ENCODE results near the gene SMPX. TPM values are rescaled to one million over a fixed set of nuclear protein-coding genes. Genes with fewer than 3 reads are reported as not detected.

SMPX gene
- polyA plus RNA-seq, 1 donor (not counting 4 experiments of a cell fraction or from before 2014, with no cell fraction given) = not detected

- no peaks in the 10 kb centered on the region for H3K9me1 ChIP-seq (ENCODE audit: control insufficient read depth, extremely low read depth, insufficient read depth, low read length)
- FAIRE-seq = no peak
- H3K4me2 ChIP-seq (ENCODE audit: control insufficient read depth, extremely low read depth, insufficient read depth, low read depth, low read length) = no peak overlapping the region
- no peak overlapping the region for H2AFZ ChIP-seq (ENCODE audit: control insufficient read depth, low read length)
- H3K4me1 ChIP-seq (ENCODE audit: control insufficient read depth, extremely low read depth, insufficient read depth, low read length) = no peaks in the 10 kb centered on the region
- H3K9ac ChIP-seq (ENCODE audit: control insufficient read depth, extremely low read depth, insufficient read depth, low read length) = no peak overlapping the region
- no peaks in the 10 kb centered on the region for H4K20me1 ChIP-seq (ENCODE audit: control insufficient read depth, extremely low read depth, insufficient read depth, low read length)
- TF ChIP-seq EZH2 (IDR thresholded peaks at IDR 0.05; ENCODE audit: low read length) (no peak), CTCF (optimal IDR thresholded peaks at IDR 0.05 in 1 of 3, IDR thresholded peaks at IDR 0.05 in 1 of 3, conservative IDR thresholded peaks at IDR 0.05 in 1 of 3; ENCODE audit: extremely low read depth in 1 of 3, insufficient read depth in 2 of 3, low read length in 3 of 3) (no peak)
- dilution Hi-C loops (cut with MboI; ENCODE audit: extremely low pct_ligation_motif_present, low sequenced_read_pairs) = no loop called here
- H3K27ac ChIP-seq (ENCODE audit: control insufficient read depth, insufficient read depth, low read length) = no peak overlapping the region
- H3K4me3 ChIP-seq (ENCODE audit: control insufficient read depth in 2 of 3, extremely low read depth in 1 of 3, insufficient read depth in 2 of 3, low read depth in 1 of 3, low read length in 3 of 3) = no peak overlapping the region
- H3K9me3 ChIP-seq (ENCODE audit: control insufficient read depth, low read depth, low read length) = no peaks in the 10 kb centered on the region
- H3K27me3 ChIP-seq (ENCODE audit: control insufficient read depth, extremely low read depth, insufficient read depth, low read length) = no peaks in the 10 kb centered on the region
- no peaks in the 10 kb centered on the region for H3K36me3 ChIP-seq (ENCODE audit: control insufficient read depth in 2 of 2, extremely low read depth in 1 of 2, insufficient read depth in 2 of 2, low read length in 2 of 2)
- no peaks in the 10 kb centered on the region for H3K79me2 ChIP-seq (ENCODE audit: control insufficient read depth, insufficient read depth, low read length)
- no peak for DNase-seq (ENCODE audit: low read depth, low spot score)
Observed at GRCh38 chrX:21674430-21675186, 83.3 kb downstream of the SMPX start.

GRCh38 chrX:21666679-21667078, 91.2 kb downstream of the SMPX start:
- FAIRE-seq = no peak
- TF ChIP-seq EZH2 (IDR thresholded peaks at IDR 0.05; ENCODE audit: low read length) = no peak
- no peak for TF ChIP-seq CTCF (optimal IDR thresholded peaks at IDR 0.05 in 1 of 3, IDR thresholded peaks at IDR 0.05 in 1 of 3, conservative IDR thresholded peaks at IDR 0.05 in 1 of 3; ENCODE audit: extremely low read depth in 1 of 3, insufficient read depth in 2 of 3, low read length in 3 of 3)

More at GRCh38 chrX:21666679-21667078, 91.2 kb downstream of the SMPX start:
- H3K27ac ChIP-seq (ENCODE audit: control insufficient read depth, insufficient read depth, low read length) = no peak overlapping the region
- no peaks in the 10 kb centered on the region for H4K20me1 ChIP-seq (ENCODE audit: control insufficient read depth, extremely low read depth, insufficient read depth, low read length)
- H2AFZ ChIP-seq (ENCODE audit: control insufficient read depth, low read length) = no peak overlapping the region
- H3K4me2 ChIP-seq (ENCODE audit: control insufficient read depth, extremely low read depth, insufficient read depth, low read depth, low read length) = no peak overlapping the region
- no peaks in the 10 kb centered on the region for H3K36me3 ChIP-seq (ENCODE audit: control insufficient read depth in 2 of 2, extremely low read depth in 1 of 2, insufficient read depth in 2 of 2, low read length in 2 of 2)
- H3K9ac ChIP-seq (ENCODE audit: control insufficient read depth, extremely low read depth, insufficient read depth, low read length) = no peak overlapping the region
- H3K79me2 ChIP-seq (ENCODE audit: control insufficient read depth, insufficient read depth, low read length) = no peaks in the 10 kb centered on the region
- H3K9me3 ChIP-seq (ENCODE audit: control insufficient read depth, low read depth, low read length) = no peaks in the 10 kb centered on the region
- no peaks in the 10 kb centered on the region for H3K27me3 ChIP-seq (ENCODE audit: control insufficient read depth, extremely low read depth, insufficient read depth, low read length)
- DNase-seq (ENCODE audit: low read depth, low spot score) = no peak
- H3K4me3 ChIP-seq (ENCODE audit: control insufficient read depth in 2 of 3, extremely low read depth in 1 of 3, insufficient read depth in 2 of 3, low read depth in 1 of 3, low read length in 3 of 3) = no peak overlapping the region
- H3K4me1 ChIP-seq (ENCODE audit: control insufficient read depth, extremely low read depth, insufficient read depth, low read length) = peaks cover under 1% of the 10 kb centered on the region
- H3K9me1 ChIP-seq (ENCODE audit: control insufficient read depth, extremely low read depth, insufficient read depth, low read length) = no peaks in the 10 kb centered on the region
- dilution Hi-C loops (cut with MboI; ENCODE audit: extremely low pct_ligation_motif_present, low sequenced_read_pairs) = no loop called here
